K562 (cell line): ENCODE measurements around the gene ADM2. TPM values are rescaled to one million over a fixed set of nuclear protein-coding genes. Genes with fewer than 3 reads are reported as not detected.

ENCODE experiments used
- TAL1 ChIP-seq: fragments of 450-650 bp; IDR thresholded peaks from 2 replicates; pipeline ENCODE4 v1.6.1; 2016; ENCODE audit warnings: mild to moderate bottlenecking
- TSC22D4 ChIP-seq: fragments of 450-650 bp; IDR thresholded peaks from 2 replicates; pipeline ENCODE4 v1.6.1; 2016; ENCODE audit warnings: missing genetic modification characterization, missing biosample characterization, control low read depth
- ZFP1 ChIP-seq: fragments of 450-650 bp; formaldehyde crosslinking; IDR thresholded peaks from 2 replicates; pipeline ENCODE4 v1.4.0; 2020; ENCODE audit warnings: mild to moderate bottlenecking, mixed read lengths
- ZNF408 ChIP-seq: fragments of 250-450 bp; sonication (Bioruptor Pico); IDR thresholded peaks from 2 replicates; pipeline ENCODE4 v1.4.0; 2020; ENCODE audit warnings: low read depth, mild to moderate bottlenecking, moderate library complexity
- polyA plus RNA-seq, 8 experiments: library from polyadenylated mRNA; depleted of rRNA in 4 of 8; stranded (reverse) in 5 of 8; unstranded in 3 of 8; fragments of >200 nt; fragmentation: Nextera tagmentation in 2 of 8; fragmentation: Illumina TruSeq in 1 of 8; extraction: Ambion mirVana in 2 of 8; extraction: Trizol in 1 of 8; gene quantifications; 2 replicates each; pipeline versions ENCODE4 v1.2.1 to v1.2.3, GENCODE V29; 2011 to 2014; ENCODE audit warnings: inconsistent platforms in 1 of 8, missing spikeins in 1 of 8
- total RNA-seq, 7 experiments: library from RNA; depleted of rRNA in 6 of 7; stranded (reverse); fragments of >200 nt in 6 of 7; fragmentation: Illumina TruSeq in 2 of 7; extraction: Trizol in 2 of 7; gene quantifications; 2 replicates each; pipeline versions ENCODE4 v1.2.1 to v1.2.3, GENCODE V29; 2011 to 2021; ENCODE audit warnings: low replicate concordance in 1 of 7
- TF ChIP-seq, protein P1 (sequence below), 2 experiments: fragments of 150-350 bp in 1 of 2; IDR thresholded peaks; 2 replicates each; pipeline ENCODE4 v1.6.1; 2012 to 2016; ENCODE audit warnings: low read depth in 2 of 2, low read length in 2 of 2, mild to moderate bottlenecking in 1 of 2, moderate library complexity in 1 of 2
- TF ChIP-seq, protein P2 (sequence below): fragments of 450-650 bp; IDR thresholded peaks from 2 replicates; pipeline ENCODE4 v1.6.1; 2018; ENCODE audit not compliant: partially characterized antibody
- TF ChIP-seq, protein P3 (sequence below): fragments of 250-450 bp; sonication (Bioruptor Pico); IDR thresholded peaks from 2 replicates; pipeline ENCODE4 v1.8.0; 2021; ENCODE audit warnings: borderline replicate concordance, mild to moderate bottlenecking, moderate library complexity; ENCODE audit not compliant: poor library complexity, severe bottlenecking

The ADM2 gene
- total and polyA plus RNA-seq, 9 of the 15 experiments (the other 6 are each of a cell fraction or from before 2014, with no cell fraction given): 0.11 to 5.1 (median 0.38) TPM

DNA sequence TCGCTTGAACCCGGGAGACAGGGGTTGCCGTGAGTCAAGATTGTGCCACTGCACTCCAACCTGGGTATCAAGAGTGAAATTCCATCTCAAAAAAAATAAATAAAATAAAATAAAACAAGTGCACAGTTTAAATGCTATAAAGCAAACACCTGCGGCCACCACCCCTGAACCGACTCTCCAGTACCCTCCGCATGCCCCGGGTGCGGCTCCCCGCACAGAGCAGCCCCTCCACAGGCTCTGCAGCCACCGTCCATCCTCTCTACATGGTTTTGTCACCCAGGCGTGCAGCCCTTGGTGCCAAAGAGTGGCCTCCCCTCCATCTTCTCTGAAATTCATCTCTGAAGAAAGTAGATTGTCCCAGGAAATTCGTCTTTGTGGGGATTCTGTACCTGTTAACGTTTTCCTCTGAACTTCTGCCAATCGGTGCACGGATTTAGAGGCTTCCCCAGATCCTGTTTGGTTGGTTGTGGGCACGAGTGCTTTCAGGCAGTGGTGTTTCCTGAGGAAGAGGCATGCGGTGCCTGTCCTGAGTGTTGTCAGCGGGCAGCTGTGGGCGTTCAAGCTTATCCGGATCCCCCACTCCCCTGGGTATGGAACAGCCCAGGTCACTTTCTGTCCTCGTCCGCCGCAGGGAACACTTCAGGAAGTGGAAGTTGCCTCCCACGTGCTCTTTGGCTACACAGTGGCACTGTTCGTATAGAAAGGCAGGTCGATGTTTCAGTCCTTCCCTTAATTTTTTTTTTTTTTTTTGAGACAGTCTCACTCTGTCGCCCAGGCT lies 9.4 kb downstream of the ADM2 start (continued):
- TF ChIP-seq, protein P1, sequence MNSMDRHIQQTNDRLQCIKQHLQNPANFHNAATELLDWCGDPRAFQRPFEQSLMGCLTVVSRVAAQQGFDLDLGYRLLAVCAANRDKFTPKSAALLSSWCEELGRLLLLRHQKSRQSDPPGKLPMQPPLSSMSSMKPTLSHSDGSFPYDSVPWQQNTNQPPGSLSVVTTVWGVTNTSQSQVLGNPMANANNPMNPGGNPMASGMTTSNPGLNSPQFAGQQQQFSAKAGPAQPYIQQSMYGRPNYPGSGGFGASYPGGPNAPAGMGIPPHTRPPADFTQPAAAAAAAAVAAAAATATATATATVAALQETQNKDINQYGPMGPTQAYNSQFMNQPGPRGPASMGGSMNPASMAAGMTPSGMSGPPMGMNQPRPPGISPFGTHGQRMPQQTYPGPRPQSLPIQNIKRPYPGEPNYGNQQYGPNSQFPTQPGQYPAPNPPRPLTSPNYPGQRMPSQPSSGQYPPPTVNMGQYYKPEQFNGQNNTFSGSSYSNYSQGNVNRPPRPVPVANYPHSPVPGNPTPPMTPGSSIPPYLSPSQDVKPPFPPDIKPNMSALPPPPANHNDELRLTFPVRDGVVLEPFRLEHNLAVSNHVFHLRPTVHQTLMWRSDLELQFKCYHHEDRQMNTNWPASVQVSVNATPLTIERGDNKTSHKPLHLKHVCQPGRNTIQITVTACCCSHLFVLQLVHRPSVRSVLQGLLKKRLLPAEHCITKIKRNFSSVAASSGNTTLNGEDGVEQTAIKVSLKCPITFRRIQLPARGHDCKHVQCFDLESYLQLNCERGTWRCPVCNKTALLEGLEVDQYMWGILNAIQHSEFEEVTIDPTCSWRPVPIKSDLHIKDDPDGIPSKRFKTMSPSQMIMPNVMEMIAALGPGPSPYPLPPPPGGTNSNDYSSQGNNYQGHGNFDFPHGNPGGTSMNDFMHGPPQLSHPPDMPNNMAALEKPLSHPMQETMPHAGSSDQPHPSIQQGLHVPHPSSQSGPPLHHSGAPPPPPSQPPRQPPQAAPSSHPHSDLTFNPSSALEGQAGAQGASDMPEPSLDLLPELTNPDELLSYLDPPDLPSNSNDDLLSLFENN (IDR thresholded peaks at IDR 0.05; ENCODE audit: low read depth in 2 of 2, low read length in 2 of 2): no peak
- TF ChIP-seq, protein P2, sequence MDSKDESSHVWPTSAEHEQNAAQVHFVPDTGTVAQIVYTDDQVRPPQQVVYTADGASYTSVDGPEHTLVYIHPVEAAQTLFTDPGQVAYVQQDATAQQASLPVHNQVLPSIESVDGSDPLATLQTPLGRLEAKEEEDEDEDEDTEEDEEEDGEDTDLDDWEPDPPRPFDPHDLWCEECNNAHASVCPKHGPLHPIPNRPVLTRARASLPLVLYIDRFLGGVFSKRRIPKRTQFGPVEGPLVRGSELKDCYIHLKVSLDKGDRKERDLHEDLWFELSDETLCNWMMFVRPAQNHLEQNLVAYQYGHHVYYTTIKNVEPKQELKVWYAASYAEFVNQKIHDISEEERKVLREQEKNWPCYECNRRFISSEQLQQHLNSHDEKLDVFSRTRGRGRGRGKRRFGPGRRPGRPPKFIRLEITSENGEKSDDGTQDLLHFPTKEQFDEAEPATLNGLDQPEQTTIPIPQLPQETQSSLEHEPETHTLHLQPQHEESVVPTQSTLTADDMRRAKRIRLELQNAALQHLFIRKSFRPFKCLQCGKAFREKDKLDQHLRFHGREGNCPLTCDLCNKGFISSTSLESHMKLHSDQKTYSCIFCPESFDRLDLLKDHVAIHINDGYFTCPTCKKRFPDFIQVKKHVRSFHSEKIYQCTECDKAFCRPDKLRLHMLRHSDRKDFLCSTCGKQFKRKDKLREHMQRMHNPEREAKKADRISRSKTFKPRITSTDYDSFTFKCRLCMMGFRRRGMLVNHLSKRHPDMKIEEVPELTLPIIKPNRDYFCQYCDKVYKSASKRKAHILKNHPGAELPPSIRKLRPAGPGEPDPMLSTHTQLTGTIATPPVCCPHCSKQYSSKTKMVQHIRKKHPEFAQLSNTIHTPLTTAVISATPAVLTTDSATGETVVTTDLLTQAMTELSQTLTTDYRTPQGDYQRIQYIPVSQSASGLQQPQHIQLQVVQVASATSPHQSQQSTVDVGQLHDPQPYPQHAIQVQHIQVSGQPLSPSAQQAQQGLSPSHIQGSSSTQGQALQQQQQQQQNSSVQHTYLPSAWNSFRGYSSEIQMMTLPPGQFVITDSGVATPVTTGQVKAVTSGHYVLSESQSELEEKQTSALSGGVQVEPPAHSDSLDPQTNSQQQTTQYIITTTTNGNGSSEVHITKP: peak; percentile 37
- TF ChIP-seq ZFP1 (CRISPR knock-in tag) (no peak), TSC22D4 (tag) (no peak), ZNF408 (CRISPR knock-in tag) (no peak), TAL1 (no peak)
- TF ChIP-seq, protein P3, sequence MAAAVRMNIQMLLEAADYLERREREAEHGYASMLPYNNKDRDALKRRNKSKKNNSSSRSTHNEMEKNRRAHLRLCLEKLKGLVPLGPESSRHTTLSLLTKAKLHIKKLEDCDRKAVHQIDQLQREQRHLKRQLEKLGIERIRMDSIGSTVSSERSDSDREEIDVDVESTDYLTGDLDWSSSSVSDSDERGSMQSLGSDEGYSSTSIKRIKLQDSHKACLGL (CRISPR knock-in tag): no peak
